AG04450 (cell line): ENCODE measurements around the gene STYXL1. TPM values are rescaled to one million over a fixed set of nuclear protein-coding genes. Genes with fewer than 3 reads are reported as not detected.
A peak's percentile ranks its signal among the peaks of the same experiment; 100 is the strongest.
"Not testable (repeated sequence)": the region's sequence is repeated elsewhere in the genome, so short reads cannot be mapped to it uniquely, and the experiment has no call there.

Experiments used
- CTCF ChIA-PET: fragments of 300-600, 350-600 bp; formaldehyde crosslinking; extraction: SDS; loops from one replicate; lab custom pipeline; 2022; ENCODE audit warnings: antibody characterized with exemption, inconsistent platforms; lab: Charles Lee
- POLR2A ChIA-PET: fragments of 350-600 bp; formaldehyde crosslinking; extraction: SDS; loops from one replicate; lab custom pipeline; 2021; ENCODE audit warnings: antibody characterized with exemption, inconsistent platforms; lab: Yijun Ruan, JAX
- DNase-seq: peaks from one replicate; pipeline ENCODE4 v3.0.0-alpha.2; 2011; ENCODE audit warnings: low read depth, low spot score
- H3K27ac ChIP-seq: one replicate; pipeline ENCODE4 v1.5.1; 2012; ENCODE audit warnings: low read depth, low read length, control low read depth
- H3K27me3 ChIP-seq: one replicate; pipeline ENCODE4 v1.6.0; 2012; ENCODE audit warnings: low read length; ENCODE audit not compliant: control insufficient read depth, insufficient read depth
- H3K4me3 ChIP-seq: 2 replicates; pipeline ENCODE4 v1.5.1; 2011; ENCODE audit warnings: mild to moderate bottlenecking, low read depth, low read length, control low read depth
- H3K9me3 ChIP-seq: 2 replicates; pipeline ENCODE4 v1.5.1; 2012; ENCODE audit warnings: low read length; ENCODE audit not compliant: control insufficient read depth, insufficient read depth
- CTCF ChIP-seq: IDR thresholded peaks from 2 replicates; pipeline ENCODE4 v1.5.1; 2011; ENCODE audit warnings: low read depth, low read length, control low read depth, inconsistent platforms
- polyA plus RNA-seq: library from polyadenylated mRNA; depleted of rRNA; stranded (reverse); fragments of >200 nt; gene quantifications from 2 replicates; pipeline ENCODE4 v1.2.3, GENCODE V29; 2011

STYXL1 gene
- polyA plus RNA-seq, 1 experiment: 77.0 TPM

- POLR2A ChIA-PET: no interaction called here
These were observed 42.2 kb upstream of the STYXL1 start for GRCh38 chr7:76089865-76090475.

GRCh38 chr7:76087362-76087791 is 39.6 kb upstream of the STYXL1 start:
- CTCF ChIA-PET, H3K9me3 ChIP-seq, H3K4me3 ChIP-seq, H3K27me3 ChIP-seq: not testable (repeated sequence)
- H3K27ac ChIP-seq: peak overlapping the region; percentile 24
- POLR2A ChIA-PET: interaction anchor here (0.6 to 1.7 kb wide), 4 partner anchors 13 to 237 kb away, joined by 3 to 9 read pairs (median 6); partner anchors contain the start of genes MDH2 and STYXL1
- DNase-seq: peak; percentile 59

More at GRCh38 chr7:76089865-76090475, 42.2 kb upstream of the STYXL1 start:
- CTCF ChIA-PET: no interaction called here
- H3K27me3 ChIP-seq: peaks cover 4% of the 10 kb centered on the region
- H3K9me3 ChIP-seq: no peaks in the 10 kb centered on the region
- TF ChIP-seq CTCF: no peak
- DNase-seq: no peak
- no peak overlapping the region for H3K4me3 ChIP-seq
- peak overlapping the region; percentile 11 for H3K27ac ChIP-seq

GRCh38 chr7:76086070-76086469 is 38.3 kb upstream of the STYXL1 start:
- TF ChIP-seq CTCF: no peak
- no peak overlapping the region for H3K4me3 ChIP-seq
- H3K27me3 ChIP-seq: no peaks in the 10 kb centered on the region
- no peaks in the 10 kb centered on the region for H3K9me3 ChIP-seq
- ChIA-PET POLR2A (no interaction called here), CTCF (no interaction called here)
- no peak overlapping the region for H3K27ac ChIP-seq
- no peak for DNase-seq

- POLR2A ChIA-PET: interaction anchor here (0.6 to 0.8 kb wide), 2 partner anchors 13 to 17 kb away, joined by 3 to 6 read pairs; no protein-coding TSS in a partner anchor
- CTCF ChIA-PET: not testable (repeated sequence)
These were observed 36.3 kb upstream of the STYXL1 start for GRCh38 chr7:76084115-76084514.

GRCh38 chr7:76080204-76080603 is 32.4 kb upstream of the STYXL1 start:
- Histone ChIP-seq H3K9me3 (peaks cover 3% of the 10 kb centered on the region; the same call in 1 of the 2 replicates), H3K27me3 (no peaks in the 10 kb centered on the region), H3K27ac (no peak overlapping the region), H3K4me3 (no peak overlapping the region)
- TF ChIP-seq CTCF: no peak
- ChIA-PET CTCF (no interaction called here), POLR2A (no interaction called here)
- no peak for DNase-seq

More at GRCh38 chr7:76084115-76084514, 36.3 kb upstream of the STYXL1 start:
- H3K27me3 ChIP-seq, H3K4me3 ChIP-seq, H3K27ac ChIP-seq, DNase-seq, H3K9me3 ChIP-seq: not testable (repeated sequence)

- H3K9me3 ChIP-seq: peaks cover 28% of the 10 kb centered on the region
These were observed 29.6 kb upstream of the STYXL1 start for GRCh38 chr7:76077435-76077834.

More at GRCh38 chr7:76077435-76077834, 29.6 kb upstream of the STYXL1 start:
- Histone ChIP-seq H3K4me3 (no peak overlapping the region), H3K27me3 (no peaks in the 10 kb centered on the region), H3K27ac (no peak overlapping the region)
- TF ChIP-seq CTCF: no peak
- ChIA-PET POLR2A (no interaction called here), CTCF (no interaction called here)
- DNase-seq: no peak
